Measurements from ENCODE around the gene SLC35A2.

Gene SLC35A2

DNA sequence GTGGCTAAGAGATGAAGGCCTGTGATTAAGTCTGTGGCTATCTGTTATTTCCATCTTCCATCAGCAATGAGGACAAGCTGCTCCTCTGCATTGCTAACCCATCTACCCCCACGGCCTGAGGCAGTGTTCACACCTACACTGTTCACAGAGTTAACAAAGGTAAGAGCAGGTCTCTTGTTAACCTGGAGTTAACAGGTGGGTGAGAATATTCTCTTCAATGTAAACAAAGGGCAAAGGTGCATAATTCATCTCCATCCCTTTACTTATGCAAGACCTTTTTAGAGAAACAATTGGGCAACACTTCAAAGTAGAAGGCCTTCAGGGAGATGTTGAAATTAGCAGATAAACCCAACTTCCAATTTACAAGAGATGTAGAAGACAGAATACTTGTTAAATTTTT is 2.8 kb downstream of the SLC35A2 start:
- Histone ChIP-seq H3K9ac (ENCODE audit: insufficient read length, low read depth) (no peak overlapping the region), H3K27me3 (ENCODE audit: insufficient read depth, insufficient read length) (no peaks in the 10 kb centered on the region), H3K4me3 (ENCODE audit: insufficient read length, low read depth) (no peak overlapping the region), H3K9me3 (ENCODE audit: insufficient read depth, low read length) (no peaks in the 10 kb centered on the region), H3K4me1 (ENCODE audit: insufficient read depth, insufficient read length) (peaks cover 5% of the 10 kb centered on the region), H3K36me3 (ENCODE audit: insufficient read depth, insufficient read length, low read length) (peaks cover 59% of the 10 kb centered on the region)
- TF ChIP-seq YY1 (IDR thresholded peaks at IDR 0.05; ENCODE audit: insufficient read depth, insufficient read length): no peak
- TF ChIP-seq SUZ12 (IDR thresholded peaks at IDR 0.05; ENCODE audit: extremely low read depth, insufficient read depth, insufficient read length): no peak
- no peak for TF ChIP-seq ZNF274 (IDR thresholded peaks at IDR 0.05; ENCODE audit: low read depth, low read length)
- no peak for DNase-seq (ENCODE audit: low read depth, low spot score)

DNA sequence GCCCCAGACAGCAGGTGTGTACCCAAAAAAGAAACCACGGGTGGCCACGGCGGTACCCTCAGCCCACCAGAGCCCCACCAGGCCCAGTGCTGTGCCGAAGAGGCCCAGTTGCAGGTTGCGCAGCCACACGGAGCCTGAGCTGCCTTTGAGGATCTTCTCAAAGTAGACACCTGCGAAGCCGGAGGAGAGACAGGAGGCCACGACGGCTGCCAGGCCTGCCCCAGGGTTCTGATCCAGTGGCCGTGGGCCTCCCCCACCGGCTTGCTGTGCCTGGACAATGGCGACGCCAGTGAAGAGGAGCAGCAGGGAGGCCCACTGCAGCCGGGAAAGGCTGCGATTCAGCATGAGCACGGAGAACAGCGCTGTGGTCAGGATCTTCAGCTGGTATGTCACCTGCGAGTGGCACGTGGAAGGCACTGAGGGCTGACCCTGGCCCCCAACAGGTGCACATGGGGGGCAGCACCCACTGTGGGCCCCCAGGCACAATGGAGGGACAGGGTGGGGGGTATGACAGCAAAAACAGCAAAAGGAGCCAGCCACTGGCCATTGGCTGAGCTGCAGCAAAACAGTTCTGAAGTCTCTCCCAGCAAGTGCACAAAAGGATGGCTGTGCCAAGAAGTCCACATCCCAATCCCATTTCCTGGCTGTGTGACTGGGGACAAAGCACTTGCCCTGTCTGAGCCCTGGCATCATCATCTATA is 6.2 kb downstream of the SLC35A2 start:
- H3K4me1 ChIP-seq (ENCODE audit: insufficient read depth, insufficient read length): peaks cover 3% of the 10 kb centered on the region
- TF ChIP-seq ZNF274 (IDR thresholded peaks at IDR 0.05; ENCODE audit: low read depth, low read length): no peak
- no peak for TF ChIP-seq YY1 (IDR thresholded peaks at IDR 0.05; ENCODE audit: insufficient read depth, insufficient read length)
- TF ChIP-seq SUZ12 (IDR thresholded peaks at IDR 0.05; ENCODE audit: extremely low read depth, insufficient read depth, insufficient read length): no peak
- no peaks in the 10 kb centered on the region for H3K9me3 ChIP-seq (ENCODE audit: insufficient read depth, low read length)
- H3K4me3 ChIP-seq (ENCODE audit: insufficient read length, low read depth): no peak overlapping the region
- no peak for DNase-seq (ENCODE audit: low read depth, low spot score)
- peaks cover 78% of the 10 kb centered on the region for H3K36me3 ChIP-seq (ENCODE audit: insufficient read depth, insufficient read length, low read length)
- H3K27me3 ChIP-seq (ENCODE audit: insufficient read depth, insufficient read length): no peaks in the 10 kb centered on the region
- H3K9ac ChIP-seq (ENCODE audit: insufficient read length, low read depth): no peak overlapping the region

DNA sequence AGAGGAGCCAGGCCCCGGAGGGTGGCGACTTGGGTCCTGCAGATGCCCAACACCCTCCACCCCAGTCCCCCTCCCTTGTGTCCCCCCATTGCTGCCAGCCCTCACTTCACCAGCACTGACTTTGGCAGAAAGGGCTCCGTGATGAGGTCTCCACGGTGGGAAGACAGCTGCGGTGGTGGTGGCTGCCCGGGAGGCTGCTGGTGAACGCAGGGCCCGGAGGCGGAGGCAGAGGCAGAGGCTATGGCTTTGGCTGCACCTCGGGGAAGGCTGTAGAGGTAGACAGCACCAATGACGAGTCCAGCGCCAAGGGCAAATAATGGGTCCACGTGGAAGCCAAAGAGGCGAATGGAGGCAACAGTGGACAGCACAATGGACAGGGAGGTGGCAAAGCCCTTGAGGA is 6.8 kb downstream of the SLC35A2 start:
- Histone ChIP-seq H3K9ac (ENCODE audit: insufficient read length, low read depth) (no peak overlapping the region), H3K4me3 (ENCODE audit: insufficient read length, low read depth) (no peak overlapping the region), H3K4me1 (ENCODE audit: insufficient read depth, insufficient read length) (peaks cover under 1% of the 10 kb centered on the region), H3K9me3 (ENCODE audit: insufficient read depth, low read length) (no peaks in the 10 kb centered on the region), H3K36me3 (ENCODE audit: insufficient read depth, insufficient read length, low read length) (peaks cover 74% of the 10 kb centered on the region), H3K27me3 (ENCODE audit: insufficient read depth, insufficient read length) (no peaks in the 10 kb centered on the region)
- no peak for DNase-seq (ENCODE audit: low read depth, low spot score)
- TF ChIP-seq ZNF274 (IDR thresholded peaks at IDR 0.05; ENCODE audit: low read depth, low read length) (no peak), SUZ12 (IDR thresholded peaks at IDR 0.05; ENCODE audit: extremely low read depth, insufficient read depth, insufficient read length) (no peak), YY1 (IDR thresholded peaks at IDR 0.05; ENCODE audit: insufficient read depth, insufficient read length) (no peak)

DNA sequence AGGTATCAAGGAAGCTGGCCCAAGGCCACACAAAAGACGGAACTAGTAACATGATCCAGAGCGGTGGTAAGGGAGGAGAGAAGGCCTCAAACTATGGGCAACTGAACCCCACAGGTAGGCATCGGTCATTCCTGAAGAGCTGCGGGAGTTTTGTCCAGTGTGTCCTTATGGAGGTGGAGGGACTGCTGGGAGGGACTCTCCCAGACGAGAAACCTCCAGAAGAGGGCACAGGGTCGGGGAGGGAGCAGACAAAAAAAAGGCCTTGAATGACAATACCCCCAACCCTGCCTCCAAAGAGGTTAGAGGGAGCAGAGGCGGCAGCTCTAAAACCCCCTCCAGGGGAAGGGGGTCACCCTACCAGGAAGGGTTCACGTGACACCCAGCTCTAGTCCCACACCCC is 7.3 kb downstream of the SLC35A2 start:
- Histone ChIP-seq H3K4me3 (ENCODE audit: insufficient read length, low read depth) (no peak overlapping the region), H3K9ac (ENCODE audit: insufficient read length, low read depth) (no peak overlapping the region), H3K4me1 (ENCODE audit: insufficient read depth, insufficient read length) (no peaks in the 10 kb centered on the region), H3K36me3 (ENCODE audit: insufficient read depth, insufficient read length, low read length) (peaks cover 75% of the 10 kb centered on the region), H3K27me3 (ENCODE audit: insufficient read depth, insufficient read length) (no peaks in the 10 kb centered on the region), H3K9me3 (ENCODE audit: insufficient read depth, low read length) (no peaks in the 10 kb centered on the region)
- no peak for DNase-seq (ENCODE audit: low read depth, low spot score)
- no peak for TF ChIP-seq ZNF274 (IDR thresholded peaks at IDR 0.05; ENCODE audit: low read depth, low read length)
- TF ChIP-seq YY1 (IDR thresholded peaks at IDR 0.05; ENCODE audit: insufficient read depth, insufficient read length): no peak
- TF ChIP-seq SUZ12 (IDR thresholded peaks at IDR 0.05; ENCODE audit: extremely low read depth, insufficient read depth, insufficient read length): no peak

DNA sequence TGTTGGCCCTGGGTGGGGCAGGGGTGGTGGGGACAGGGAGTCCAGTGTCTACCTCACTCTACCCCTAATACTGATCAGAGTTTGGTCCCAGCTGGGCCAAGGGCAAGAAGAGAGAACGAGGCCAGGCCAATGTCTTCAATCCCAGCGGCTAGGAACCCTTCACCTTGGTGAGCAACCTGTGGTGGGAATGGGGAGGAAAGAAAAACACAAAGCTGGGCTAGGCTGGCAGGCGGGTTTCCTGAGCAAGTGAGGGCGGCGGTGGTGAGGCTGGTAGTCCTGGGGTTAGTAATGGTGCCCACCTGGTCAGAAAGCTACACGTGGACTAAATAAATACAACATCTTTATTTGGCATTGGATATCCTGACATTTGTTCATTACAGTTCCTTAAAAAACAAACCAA is 8.2 kb downstream of the SLC35A2 start:
- H3K27me3 ChIP-seq (ENCODE audit: insufficient read depth, insufficient read length): no peaks in the 10 kb centered on the region
- H3K4me1 ChIP-seq (ENCODE audit: insufficient read depth, insufficient read length): peaks cover 2% of the 10 kb centered on the region
- no peak overlapping the region for H3K9ac ChIP-seq (ENCODE audit: insufficient read length, low read depth)
- no peak overlapping the region for H3K4me3 ChIP-seq (ENCODE audit: insufficient read length, low read depth)
- TF ChIP-seq SUZ12 (IDR thresholded peaks at IDR 0.05; ENCODE audit: extremely low read depth, insufficient read depth, insufficient read length) (no peak), YY1 (IDR thresholded peaks at IDR 0.05; ENCODE audit: insufficient read depth, insufficient read length) (no peak), ZNF274 (IDR thresholded peaks at IDR 0.05; ENCODE audit: low read depth, low read length) (no peak)
- DNase-seq (ENCODE audit: low read depth, low spot score): no peak
- no peaks in the 10 kb centered on the region for H3K9me3 ChIP-seq (ENCODE audit: insufficient read depth, low read length)
- H3K36me3 ChIP-seq (ENCODE audit: insufficient read depth, insufficient read length, low read length): peaks cover 80% of the 10 kb centered on the region

DNA sequence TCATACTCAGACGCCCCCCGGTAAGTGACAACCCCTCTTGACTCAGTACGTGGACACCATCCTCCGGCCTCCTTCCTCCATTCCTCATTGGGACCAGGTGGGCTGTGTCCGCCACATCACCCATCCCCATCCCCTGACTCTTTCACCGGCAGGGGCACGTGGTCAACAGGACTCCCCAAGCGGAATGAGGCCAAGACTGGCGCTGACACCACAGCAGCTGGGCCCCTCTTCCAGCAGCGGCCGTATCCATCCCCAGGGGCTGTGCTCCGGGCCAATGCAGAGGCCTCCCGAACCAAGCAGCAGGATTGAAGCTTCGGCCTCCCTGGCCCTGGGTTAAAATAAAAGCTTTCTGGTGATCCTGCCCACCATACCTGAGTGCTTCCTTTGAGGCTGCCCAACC is 8.7 kb downstream of the SLC35A2 start:
- H3K36me3 ChIP-seq (ENCODE audit: insufficient read depth, insufficient read length, low read length): peaks cover 79% of the 10 kb centered on the region

DNA sequence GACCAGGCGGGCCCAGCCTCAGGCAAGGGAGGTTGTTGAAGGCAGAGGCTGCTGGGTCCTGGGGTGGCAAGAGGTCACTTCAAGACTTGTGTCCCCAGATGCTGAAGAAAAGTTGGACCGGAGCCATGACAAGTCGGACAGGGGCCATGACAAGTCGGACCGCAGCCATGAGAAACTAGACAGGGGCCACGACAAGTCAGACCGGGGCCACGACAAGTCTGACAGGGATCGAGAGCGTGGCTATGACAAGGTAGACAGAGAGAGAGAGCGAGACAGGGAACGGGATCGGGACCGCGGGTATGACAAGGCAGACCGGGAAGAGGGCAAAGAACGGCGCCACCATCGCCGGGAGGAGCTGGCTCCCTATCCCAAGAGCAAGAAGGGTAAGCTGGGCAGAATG is 9.3 kb downstream of the SLC35A2 start:
- no peaks in the 10 kb centered on the region for H3K27me3 ChIP-seq (ENCODE audit: insufficient read depth, insufficient read length)
- H3K9ac ChIP-seq (ENCODE audit: insufficient read length, low read depth): no peak overlapping the region
- H3K4me3 ChIP-seq (ENCODE audit: insufficient read length, low read depth): no peak overlapping the region
- TF ChIP-seq SUZ12 (IDR thresholded peaks at IDR 0.05; ENCODE audit: extremely low read depth, insufficient read depth, insufficient read length): no peak
- no peak for TF ChIP-seq ZNF274 (IDR thresholded peaks at IDR 0.05; ENCODE audit: low read depth, low read length)
- TF ChIP-seq YY1 (IDR thresholded peaks at IDR 0.05; ENCODE audit: insufficient read depth, insufficient read length): no peak
- no peak for DNase-seq (ENCODE audit: low read depth, low spot score)
- H3K4me1 ChIP-seq (ENCODE audit: insufficient read depth, insufficient read length): peaks cover 2% of the 10 kb centered on the region
- peaks cover 75% of the 10 kb centered on the region for H3K36me3 ChIP-seq (ENCODE audit: insufficient read depth, insufficient read length, low read length)
- no peaks in the 10 kb centered on the region for H3K9me3 ChIP-seq (ENCODE audit: insufficient read depth, low read length)

More for the DNA sequence above, 8.7 kb downstream of the SLC35A2 start:
- TF ChIP-seq YY1 (IDR thresholded peaks at IDR 0.05; ENCODE audit: insufficient read depth, insufficient read length) (no peak), SUZ12 (IDR thresholded peaks at IDR 0.05; ENCODE audit: extremely low read depth, insufficient read depth, insufficient read length) (no peak), ZNF274 (IDR thresholded peaks at IDR 0.05; ENCODE audit: low read depth, low read length) (no peak)
- Histone ChIP-seq H3K9ac (ENCODE audit: insufficient read length, low read depth) (no peak overlapping the region), H3K4me1 (ENCODE audit: insufficient read depth, insufficient read length) (peaks cover 2% of the 10 kb centered on the region), H3K27me3 (ENCODE audit: insufficient read depth, insufficient read length) (no peaks in the 10 kb centered on the region), H3K9me3 (ENCODE audit: insufficient read depth, low read length) (no peaks in the 10 kb centered on the region), H3K4me3 (ENCODE audit: insufficient read length, low read depth) (no peak overlapping the region)
- no peak for DNase-seq (ENCODE audit: low read depth, low spot score)

Measured in NT2/D1 (cell line).